ENCODE data around the gene NAA25. TPM values are rescaled to one million over a fixed set of nuclear protein-coding genes. Genes with fewer than 3 reads are reported as not detected.

NAA25 gene
- total RNA-seq, 1 donor from 2014 or later = 22.9 TPM

DNA sequence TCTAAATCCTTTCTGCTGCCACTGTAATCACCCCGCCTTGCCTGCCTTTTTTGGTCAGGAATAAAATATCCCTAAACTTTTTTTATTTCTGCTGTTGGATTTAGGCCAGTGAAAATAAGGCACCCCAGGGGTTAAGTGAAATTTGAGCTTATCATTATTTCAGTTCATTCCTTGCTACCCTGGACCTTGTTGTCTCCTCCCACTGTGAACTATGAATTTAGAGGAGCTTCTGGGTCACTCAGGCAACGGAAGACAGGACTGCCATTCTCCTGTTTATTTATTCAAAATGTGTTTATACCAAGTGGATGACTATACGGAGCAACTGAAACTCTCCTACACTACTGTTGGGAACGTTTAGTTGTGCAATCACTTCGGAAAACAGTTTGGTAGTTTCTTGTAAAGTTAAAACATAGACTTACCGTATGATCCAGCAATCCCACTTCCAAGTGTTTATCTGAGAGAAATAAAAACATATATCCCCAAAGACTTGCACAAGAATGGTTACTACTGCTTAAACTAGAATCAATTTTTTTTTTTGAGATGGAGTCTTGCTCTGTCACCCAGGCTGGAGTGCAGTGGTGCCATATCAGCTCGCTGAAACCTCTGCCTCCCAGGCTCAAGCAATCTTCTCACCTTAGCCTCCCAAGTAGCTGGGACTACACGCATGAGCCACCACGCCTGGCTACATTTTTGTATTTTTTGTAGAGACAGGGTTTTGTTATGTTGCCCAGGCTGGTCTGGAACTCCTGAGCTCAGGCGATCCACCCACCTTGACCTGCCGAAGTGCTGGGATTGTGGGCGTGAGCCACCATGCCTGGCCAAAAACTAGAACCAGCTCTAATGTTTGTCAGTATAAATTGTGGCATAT lies 14.5 kb upstream of the NAA25 start:
- no peaks in the 10 kb centered on the region for H3K27me3 ChIP-seq (ENCODE audit: control insufficient read depth, insufficient read depth, low read length)
- TF ChIP-seq, protein P1, sequence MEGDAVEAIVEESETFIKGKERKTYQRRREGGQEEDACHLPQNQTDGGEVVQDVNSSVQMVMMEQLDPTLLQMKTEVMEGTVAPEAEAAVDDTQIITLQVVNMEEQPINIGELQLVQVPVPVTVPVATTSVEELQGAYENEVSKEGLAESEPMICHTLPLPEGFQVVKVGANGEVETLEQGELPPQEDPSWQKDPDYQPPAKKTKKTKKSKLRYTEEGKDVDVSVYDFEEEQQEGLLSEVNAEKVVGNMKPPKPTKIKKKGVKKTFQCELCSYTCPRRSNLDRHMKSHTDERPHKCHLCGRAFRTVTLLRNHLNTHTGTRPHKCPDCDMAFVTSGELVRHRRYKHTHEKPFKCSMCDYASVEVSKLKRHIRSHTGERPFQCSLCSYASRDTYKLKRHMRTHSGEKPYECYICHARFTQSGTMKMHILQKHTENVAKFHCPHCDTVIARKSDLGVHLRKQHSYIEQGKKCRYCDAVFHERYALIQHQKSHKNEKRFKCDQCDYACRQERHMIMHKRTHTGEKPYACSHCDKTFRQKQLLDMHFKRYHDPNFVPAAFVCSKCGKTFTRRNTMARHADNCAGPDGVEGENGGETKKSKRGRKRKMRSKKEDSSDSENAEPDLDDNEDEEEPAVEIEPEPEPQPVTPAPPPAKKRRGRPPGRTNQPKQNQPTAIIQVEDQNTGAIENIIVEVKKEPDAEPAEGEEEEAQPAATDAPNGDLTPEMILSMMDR (IDR thresholded peaks at IDR 0.05; ENCODE audit: insufficient read depth, low read length, severe bottlenecking) = no peak
- DNase-seq (ENCODE audit: low read depth) = no peak
- no peak overlapping the region for H3K4me3 ChIP-seq (ENCODE audit: low read depth, low read length)
- no peak for FAIRE-seq
- H3K36me3 ChIP-seq (ENCODE audit: control insufficient read depth, insufficient read depth, low read length) = no peaks in the 10 kb centered on the region

DNA sequence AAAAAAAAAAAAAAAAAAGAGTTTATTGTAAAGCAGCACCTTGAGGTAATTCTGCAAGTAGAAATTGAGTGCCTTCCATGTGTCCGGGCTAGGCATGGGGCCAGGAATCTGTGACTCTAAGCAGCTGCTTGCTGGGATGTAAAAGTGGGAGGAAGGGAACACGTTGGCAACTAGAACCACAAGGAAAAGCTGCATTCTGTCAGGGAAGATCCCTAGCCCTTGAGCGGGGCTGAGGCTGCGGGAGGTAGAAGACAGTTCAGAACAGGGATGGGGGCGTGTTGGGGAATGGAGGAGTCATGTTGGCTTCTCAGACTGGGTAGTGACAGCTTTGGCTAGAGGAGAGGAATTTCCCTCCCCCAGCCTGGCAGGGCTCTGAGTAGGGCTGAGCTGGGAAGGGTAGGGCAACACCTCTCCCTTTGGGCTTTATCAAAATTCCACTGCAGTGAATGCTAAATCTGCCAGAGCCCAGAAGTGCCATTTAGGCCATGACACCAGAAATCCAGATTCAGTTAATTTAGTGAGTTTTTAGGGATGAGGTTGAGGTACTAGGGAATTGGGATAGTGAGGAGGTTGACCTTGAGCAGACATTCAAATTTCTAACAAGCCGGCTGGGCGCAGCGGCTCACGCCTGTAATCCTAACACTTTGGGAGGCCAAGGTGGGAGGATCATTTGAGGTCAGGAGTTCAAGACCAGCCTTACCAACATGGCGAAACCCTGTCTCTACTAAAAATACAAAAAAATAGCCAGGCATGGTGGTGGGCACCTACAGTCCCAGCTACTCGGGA lies 13.4 kb upstream of the NAA25 start:
- Histone ChIP-seq H3K4me3 (ENCODE audit: low read depth, low read length) (no peak overlapping the region), H3K27me3 (ENCODE audit: control insufficient read depth, insufficient read depth, low read length) (no peaks in the 10 kb centered on the region), H3K36me3 (ENCODE audit: control insufficient read depth, insufficient read depth, low read length) (no peaks in the 10 kb centered on the region)
- TF ChIP-seq, protein P1 (IDR thresholded peaks at IDR 0.05; ENCODE audit: insufficient read depth, low read length, severe bottlenecking) = no peak
- DNase-seq (ENCODE audit: low read depth) (peak; percentile 80), FAIRE-seq (no peak)

DNA sequence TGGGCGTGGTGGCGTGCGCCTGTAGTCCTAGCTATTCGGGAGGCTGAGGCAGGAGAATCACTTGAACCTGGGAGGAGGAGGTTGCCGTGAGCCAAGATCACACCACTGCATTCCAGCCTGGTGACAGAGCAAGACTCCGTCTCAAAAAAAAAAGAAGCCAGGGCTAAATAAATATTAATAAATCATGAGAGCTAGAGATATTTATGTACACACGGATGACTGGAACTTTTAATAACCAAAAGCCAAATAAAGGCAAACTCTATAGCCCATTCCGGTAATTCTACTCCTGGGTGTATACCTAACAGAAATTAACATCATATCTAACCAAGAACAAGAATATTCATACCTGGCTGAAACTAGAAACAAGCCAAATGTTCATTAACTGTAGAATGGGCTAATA lies 9.1 kb upstream of the NAA25 start:
- no peak overlapping the region for H3K4me3 ChIP-seq (ENCODE audit: low read depth, low read length)
- TF ChIP-seq, protein P1 (IDR thresholded peaks at IDR 0.05; ENCODE audit: insufficient read depth, low read length, severe bottlenecking) = no peak
- no peak for FAIRE-seq
- peak; percentile 71 for DNase-seq (ENCODE audit: low read depth)
- no peaks in the 10 kb centered on the region for H3K36me3 ChIP-seq (ENCODE audit: control insufficient read depth, insufficient read depth, low read length)
- H3K27me3 ChIP-seq (ENCODE audit: control insufficient read depth, insufficient read depth, low read length) = no peaks in the 10 kb centered on the region

DNA sequence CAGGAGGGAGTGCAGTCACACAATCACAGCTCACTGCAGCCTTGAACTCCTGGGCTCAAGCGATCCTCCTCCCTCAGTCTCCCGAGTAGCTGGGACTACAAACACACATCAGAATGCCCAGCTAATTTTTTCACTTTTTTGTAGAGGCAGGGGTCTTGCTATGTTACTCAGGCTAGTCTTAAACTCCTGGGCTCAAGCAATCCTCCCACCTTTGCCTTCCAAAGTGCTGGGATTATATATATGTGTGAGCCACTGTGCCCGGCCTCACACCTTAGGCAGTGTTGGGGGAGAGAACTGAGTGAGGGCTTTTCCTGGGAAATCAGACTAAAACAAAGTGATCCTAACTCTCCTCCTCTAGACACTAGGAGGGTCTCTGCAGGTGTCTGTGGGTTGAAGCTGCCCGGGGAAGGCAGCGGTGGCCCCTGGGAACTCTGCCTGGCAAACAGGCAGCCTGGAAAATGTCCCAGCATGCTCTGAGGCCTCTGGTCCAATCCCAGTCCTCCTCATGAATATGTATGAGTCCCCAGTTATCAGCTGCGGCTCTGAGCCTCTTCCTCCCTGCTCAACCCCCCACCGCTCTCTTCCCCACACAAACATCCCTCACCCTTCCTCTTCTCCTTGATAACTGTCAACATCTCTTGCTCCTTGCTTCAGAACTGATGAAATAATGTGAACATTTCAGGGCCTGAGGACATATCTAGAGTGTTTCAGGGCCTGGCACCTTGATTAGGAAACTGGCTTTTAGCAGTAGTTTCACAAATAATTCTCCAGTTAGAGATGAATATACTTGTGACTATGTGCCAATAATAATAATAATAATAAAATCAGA lies 7.9 kb upstream of the NAA25 start:
- TF ChIP-seq, protein P1 (IDR thresholded peaks at IDR 0.05; ENCODE audit: insufficient read depth, low read length, severe bottlenecking) = no peak
- DNase-seq (ENCODE audit: low read depth) (no peak), FAIRE-seq (no peak)
- H3K36me3 ChIP-seq (ENCODE audit: control insufficient read depth, insufficient read depth, low read length) = no peaks in the 10 kb centered on the region
- H3K27me3 ChIP-seq (ENCODE audit: control insufficient read depth, insufficient read depth, low read length) = no peaks in the 10 kb centered on the region
- H3K4me3 ChIP-seq (ENCODE audit: low read depth, low read length) = no peak overlapping the region

DNA sequence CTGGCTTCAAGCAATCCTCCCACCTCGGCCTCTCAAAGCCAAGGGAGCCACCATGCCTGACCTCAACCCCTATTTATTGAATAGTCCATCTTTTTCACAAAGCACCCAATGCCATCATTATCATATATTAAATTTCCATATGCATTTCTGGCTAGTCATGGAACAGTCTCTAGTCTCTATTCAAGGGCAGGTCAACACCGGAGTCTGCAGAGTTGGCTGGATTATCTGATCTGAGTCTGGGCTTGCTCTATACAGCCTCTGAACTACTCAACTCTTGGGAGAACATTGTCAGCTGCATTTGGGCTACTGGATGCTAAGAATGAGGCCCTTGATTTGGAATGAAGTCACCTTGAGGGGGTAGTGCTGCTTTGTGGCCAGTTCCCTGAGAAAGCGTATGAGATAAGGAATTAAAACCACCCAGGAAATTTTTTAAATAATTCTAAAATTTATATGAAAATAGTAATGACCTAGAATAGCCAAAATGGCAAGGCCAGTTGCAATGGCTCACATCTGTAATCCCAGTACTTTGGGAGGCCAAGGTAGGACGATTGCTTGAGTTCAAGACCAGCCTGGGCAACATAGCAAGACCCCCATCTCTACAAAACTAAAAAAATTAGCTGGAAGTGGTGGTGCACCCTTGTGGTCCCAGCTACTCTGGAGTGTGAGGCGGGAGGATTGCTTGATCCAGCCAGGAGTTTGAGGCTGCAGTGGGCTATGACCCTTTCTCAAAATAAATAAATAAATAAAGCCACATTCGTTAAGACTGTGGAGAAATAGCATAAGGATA lies 6.9 kb upstream of the NAA25 start:
- DNase-seq (ENCODE audit: low read depth) (no peak), FAIRE-seq (no peak)
- Histone ChIP-seq H3K27me3 (ENCODE audit: control insufficient read depth, insufficient read depth, low read length) (no peaks in the 10 kb centered on the region), H3K36me3 (ENCODE audit: control insufficient read depth, insufficient read depth, low read length) (no peaks in the 10 kb centered on the region), H3K4me3 (ENCODE audit: low read depth, low read length) (no peak overlapping the region)
- TF ChIP-seq, protein P1 (IDR thresholded peaks at IDR 0.05; ENCODE audit: insufficient read depth, low read length, severe bottlenecking) = no peak
